GM19240 (cell line): ENCODE data around the gene PIK3CB.
"Not testable (repeated sequence)": the region's sequence is repeated elsewhere in the genome, so short reads cannot be mapped to it uniquely, and the experiment has no call there.

Source experiments
- DNase-seq: peaks from one replicate; pipeline ENCODE4 v3.0.0; 2011; ENCODE audit warnings: low spot score; ENCODE audit not compliant: insufficient read length

Gene PIK3CB

GRCh38 chr3:138846824-138847223, 12.1 kb upstream of the PIK3CB start:
- not testable (repeated sequence) for DNase-seq

GRCh38 chr3:138846262-138846791, 11.6 kb upstream of the PIK3CB start:
- no peak for DNase-seq

- no peak for DNase-seq
These were observed 11.0 kb upstream of the PIK3CB start for GRCh38 chr3:138845771-138846173.

GRCh38 chr3:138845181-138845601, 10.5 kb upstream of the PIK3CB start:
- no peak for DNase-seq

GRCh38 chr3:138842483-138843188, 7.9 kb upstream of the PIK3CB start:
- DNase-seq = no peak

GRCh38 chr3:138838385-138838784, 3.7 kb upstream of the PIK3CB start:
- not testable (repeated sequence) for DNase-seq

GRCh38 chr3:138835846-138836245, 1.1 kb upstream of the PIK3CB start:
- DNase-seq = not testable (repeated sequence)

- DNase-seq = no peak
These were observed 649 bp upstream of the PIK3CB start for GRCh38 chr3:138835397-138835757.

GRCh38 chr3:138833899-138834595, 681 bp downstream of the PIK3CB start:
- peak; percentile 23 for DNase-seq

- DNase-seq = not testable (repeated sequence)
These were observed 2.2 kb downstream of the PIK3CB start for GRCh38 chr3:138832473-138833057.

- no peak for DNase-seq
These were observed 4.7 kb downstream of the PIK3CB start for GRCh38 chr3:138829886-138830510.

GRCh38 chr3:138829097-138829496, 5.6 kb downstream of the PIK3CB start:
- DNase-seq = no peak

GRCh38 chr3:138827222-138827621, 7.5 kb downstream of the PIK3CB start:
- no peak for DNase-seq

- DNase-seq = no peak
These were observed 9.4 kb downstream of the PIK3CB start for GRCh38 chr3:138825336-138825735.

GRCh38 chr3:138824114-138824506, 10.6 kb downstream of the PIK3CB start:
- DNase-seq = no peak

- DNase-seq = not testable (repeated sequence)
These were observed 14.3 kb downstream of the PIK3CB start for GRCh38 chr3:138820379-138820778.

- no peak for DNase-seq
These were observed 16.4 kb downstream of the PIK3CB start for GRCh38 chr3:138818185-138818860.

- no peak for DNase-seq
These were observed 17.0 kb downstream of the PIK3CB start for GRCh38 chr3:138817695-138818094.

GRCh38 chr3:138812806-138813205, 21.9 kb downstream of the PIK3CB start:
- DNase-seq = no peak

- DNase-seq = no peak
These were observed 25.1 kb downstream of the PIK3CB start for GRCh38 chr3:138809500-138810256.
